Measurements from ENCODE around the gene UPK2.

Gene UPK2

DNA sequence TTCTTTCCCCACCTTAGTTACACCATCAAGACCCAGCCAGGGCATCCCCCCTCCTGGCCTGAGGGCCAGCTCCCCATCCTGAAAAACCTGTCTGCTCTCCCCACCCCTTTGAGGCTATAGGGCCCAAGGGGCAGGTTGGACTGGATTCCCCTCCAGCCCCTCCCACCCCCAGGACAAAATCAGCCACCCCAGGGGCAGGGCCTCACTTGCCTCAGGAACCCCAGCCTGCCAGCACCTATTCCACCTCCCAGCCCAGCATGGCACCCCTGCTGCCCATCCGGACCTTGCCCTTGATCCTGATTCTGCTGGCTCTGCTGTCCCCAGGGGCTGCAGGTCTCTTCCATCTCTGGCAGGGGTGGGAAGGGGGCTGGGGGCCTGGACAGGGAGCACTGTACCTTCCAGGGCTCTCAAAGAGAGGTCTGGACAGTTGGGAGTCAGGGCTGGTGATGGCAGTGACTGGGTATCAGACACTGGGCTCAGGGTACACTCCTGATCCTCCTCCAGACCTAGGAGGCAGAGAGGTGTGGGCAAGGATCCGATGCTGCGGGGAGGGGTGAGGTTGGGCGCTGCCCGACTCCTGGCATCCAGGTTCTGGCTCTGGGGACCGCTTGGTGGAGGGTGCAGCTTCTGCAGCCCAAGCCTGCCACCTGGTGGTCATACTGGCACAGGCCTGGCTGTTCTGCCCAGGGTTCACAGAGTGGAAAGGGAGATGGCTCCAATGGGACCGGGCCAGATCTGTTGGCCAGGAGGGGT lies at the start of gene UPK2:
UPK2 (plus strand) TSS at position 205 of the 753 bp plus-strand sequence; CDS start at position 258, 53 bp downstream.
- peak; percentile 34 to 65 for DNase-seq

DNA sequence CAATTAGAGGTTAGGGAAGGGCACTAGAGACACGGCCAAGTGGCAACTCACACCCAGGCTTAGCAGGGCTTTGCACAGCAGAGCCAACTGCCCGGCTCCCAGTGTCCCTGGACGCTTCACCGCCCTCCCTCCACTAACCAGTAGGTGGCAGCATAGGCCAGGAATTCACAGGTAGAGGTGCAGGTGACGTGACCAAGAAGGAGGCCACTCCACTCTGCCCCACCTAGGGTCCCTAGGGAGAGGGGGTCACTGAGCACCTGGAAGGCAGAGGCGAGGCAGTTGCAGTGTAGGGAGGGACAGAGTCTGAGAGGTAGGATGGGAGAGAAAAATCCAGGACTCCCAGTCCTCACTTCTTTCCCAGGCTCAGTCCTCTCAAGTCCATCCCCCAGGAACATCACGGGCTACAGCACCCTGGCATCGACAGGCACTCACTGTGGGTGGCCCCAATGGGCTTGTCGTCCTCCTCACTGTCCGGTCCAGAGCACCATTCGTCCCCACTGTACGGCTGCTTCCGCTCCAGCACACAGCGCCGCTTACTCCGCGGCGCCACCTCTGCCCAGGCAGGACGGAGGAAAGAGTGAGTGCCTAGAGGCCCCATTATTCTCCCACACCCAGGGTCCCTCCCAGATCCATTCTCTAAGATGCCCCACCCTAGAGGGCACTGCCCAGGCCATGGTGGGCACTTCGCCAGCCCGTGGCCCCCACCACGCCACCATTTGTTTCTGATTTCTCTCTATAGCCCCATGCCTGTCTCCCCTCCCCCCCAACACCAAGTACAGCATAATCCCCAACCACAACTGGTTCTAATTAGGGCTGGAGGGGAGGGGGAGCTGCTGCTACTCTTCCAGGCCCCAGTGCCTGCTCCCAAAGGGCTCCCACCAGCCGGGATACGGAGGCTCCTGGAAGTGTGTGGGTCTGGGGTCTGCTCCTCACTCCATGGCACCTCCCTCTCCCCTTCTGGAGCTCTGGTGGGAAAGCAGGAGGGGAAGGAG lies 48.8 kb upstream of the UPK2 start:
- DNase-seq, result peak; percentile 61 to 77

DNA sequence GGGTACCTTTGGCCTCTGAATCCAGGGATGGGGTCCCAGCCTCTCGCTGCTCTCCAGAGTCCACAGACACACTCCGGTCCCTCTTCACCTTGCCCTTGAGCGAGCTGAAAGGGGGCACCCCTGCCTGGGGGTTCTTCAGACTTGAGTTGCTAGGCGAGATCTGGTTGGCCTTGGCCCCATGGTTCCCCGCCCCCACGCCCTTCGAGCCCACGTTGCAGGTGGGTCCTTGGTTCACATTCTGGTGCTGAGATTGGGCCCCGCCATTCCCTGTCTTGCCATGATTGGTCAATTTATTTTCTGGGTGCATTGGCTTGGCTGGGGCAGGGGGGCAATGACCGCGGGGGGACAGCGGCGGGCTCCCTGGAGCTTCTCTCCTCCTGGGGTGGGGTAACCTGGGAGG lies 47.8 kb upstream of the UPK2 start:
- no peak for DNase-seq

DNA sequence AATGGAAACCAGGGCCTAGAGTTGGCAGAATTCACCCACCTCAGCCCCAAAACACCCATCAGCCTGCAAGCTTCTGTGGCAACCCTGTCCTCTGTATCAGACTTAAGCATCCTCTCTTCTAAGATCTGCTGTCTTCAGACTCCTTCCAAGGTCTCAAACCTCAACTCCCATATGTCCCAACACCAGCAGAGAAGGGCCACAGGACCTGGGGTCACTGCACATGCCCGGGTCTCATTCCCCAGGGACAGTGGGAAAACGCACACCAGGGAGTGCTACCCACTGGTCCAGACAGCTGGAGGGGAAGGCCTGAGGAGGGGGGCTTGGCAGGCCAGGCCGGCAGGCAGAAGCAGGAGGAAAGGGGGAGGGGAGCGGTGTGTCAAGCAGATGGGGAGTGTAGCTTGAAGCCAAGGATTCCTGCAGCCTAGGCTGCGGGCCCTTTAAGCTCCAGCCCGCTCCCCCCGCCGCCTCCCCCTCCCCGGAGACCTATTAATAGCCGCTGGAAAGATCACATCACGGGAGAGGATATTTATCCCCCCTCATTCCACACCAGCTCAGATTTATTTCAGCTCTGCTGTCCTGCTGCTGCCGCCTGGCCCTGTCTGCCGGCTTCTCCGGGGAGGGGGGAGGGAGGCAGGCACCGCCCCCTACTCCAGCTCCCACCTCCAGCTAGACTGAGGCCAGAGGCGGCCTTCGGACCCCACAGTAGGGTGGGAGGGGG lies 47.0 kb upstream of the UPK2 start:
- DNase-seq, result no peak

DNA sequence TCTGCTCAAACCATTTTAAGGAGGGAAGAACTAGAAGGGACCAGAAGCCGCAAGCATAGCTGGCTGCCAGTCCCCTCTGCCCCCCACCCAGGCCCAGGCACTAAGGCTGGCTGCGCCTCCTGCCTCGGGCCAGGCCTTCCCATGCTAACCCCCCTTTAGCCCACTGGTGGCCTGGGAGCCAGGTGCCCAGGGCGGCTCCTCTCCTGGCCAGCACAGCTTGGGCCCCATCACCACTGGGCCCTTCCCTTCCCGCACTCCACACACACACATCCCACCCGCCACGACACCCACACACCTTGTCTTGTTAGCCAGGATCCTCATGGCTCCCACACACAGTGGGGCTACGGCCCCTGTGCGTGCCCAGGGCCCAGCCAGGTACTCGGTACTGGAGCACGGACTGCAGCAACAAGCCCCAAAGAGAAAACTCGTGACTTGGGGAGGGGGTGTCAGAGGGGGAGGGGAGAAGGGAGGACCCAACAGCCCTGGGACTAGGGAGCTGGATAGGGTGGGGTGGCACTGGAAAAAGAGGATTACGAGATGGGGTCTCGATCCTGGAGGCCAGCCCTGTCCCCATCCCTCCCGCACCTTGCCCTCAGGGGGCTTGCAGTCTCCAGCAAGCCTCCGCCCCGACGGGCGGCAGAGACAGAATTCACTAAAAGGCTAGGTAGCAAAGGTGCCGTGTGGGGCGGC lies 46.3 kb upstream of the UPK2 start:
- no peak for DNase-seq

DNA sequence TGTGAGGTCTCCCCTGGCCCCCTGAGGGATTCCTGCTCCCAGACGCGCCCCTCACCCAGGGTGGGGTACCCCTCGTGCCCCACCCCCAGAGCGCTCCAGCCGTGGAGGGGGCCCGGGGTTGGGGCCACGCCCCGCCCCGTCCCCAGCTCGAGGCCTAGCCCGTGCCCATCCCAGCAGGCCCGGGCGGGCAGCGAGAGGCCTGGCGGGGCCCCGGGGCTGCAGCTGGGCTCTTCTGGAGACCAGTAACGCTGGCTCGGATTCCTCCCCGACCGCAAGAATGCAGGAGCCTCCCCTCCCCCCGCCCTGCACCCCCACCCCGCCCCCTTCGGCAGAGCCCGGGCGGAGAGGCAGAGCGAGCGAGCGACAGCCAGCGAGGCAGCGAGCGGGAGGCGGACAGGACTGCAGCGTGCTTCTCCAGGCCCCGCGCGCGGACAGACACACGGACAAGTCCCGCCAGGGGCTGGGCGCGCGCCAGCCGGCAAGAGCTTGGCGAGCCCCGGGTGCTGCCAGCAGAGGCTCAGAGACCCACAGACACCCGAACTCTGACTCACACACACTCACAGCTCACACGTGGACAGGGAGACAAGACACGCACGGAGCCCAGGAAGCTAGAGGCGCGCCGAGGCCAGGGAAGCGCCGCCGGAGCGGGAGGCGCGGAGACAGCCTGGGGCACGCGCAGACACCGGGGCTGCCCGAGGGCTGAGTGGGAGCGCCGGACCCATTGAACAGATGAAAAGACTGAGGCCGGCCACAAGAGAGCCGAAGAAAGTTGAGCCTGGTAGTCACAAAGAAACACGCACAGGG lies 45.6 kb upstream of the UPK2 start:
- no peak for DNase-seq

DNA sequence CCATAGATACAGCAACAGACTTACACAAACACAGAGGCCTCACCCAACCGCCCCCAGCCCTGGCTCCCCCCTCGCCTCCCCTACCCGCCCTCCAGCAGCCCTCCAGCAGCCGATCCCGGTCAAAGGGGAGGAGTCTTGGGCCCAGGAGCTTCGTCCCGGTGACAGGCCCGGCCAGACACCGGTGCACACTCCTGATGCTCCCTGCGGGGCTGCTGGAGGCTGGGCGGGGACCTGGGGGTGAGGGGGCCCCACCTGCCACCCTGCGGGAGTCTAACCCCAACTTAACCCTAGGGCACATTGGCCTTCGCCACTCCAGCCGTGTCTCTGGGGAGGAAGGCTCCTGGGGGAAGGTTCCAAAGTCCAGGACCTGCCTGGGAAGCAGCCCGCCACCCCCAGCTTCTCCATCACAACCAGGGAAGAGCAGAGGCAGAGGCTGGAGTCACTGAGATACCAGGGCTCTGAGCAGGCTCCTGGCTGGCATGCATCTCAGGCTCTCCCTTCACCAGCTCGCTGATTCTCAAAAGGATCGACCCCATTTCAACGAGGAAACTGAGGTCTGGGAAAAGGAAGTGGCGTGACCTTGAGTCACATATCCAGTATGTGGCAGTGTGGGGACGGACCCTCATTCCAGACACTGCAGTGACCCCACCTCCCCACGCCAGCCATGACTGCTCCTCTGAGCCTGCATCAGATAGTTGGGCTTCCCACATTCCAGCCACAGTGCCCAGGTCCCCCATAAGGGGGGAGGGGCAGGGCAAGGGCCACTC lies 44.8 kb upstream of the UPK2 start:
- no peak for DNase-seq

DNA sequence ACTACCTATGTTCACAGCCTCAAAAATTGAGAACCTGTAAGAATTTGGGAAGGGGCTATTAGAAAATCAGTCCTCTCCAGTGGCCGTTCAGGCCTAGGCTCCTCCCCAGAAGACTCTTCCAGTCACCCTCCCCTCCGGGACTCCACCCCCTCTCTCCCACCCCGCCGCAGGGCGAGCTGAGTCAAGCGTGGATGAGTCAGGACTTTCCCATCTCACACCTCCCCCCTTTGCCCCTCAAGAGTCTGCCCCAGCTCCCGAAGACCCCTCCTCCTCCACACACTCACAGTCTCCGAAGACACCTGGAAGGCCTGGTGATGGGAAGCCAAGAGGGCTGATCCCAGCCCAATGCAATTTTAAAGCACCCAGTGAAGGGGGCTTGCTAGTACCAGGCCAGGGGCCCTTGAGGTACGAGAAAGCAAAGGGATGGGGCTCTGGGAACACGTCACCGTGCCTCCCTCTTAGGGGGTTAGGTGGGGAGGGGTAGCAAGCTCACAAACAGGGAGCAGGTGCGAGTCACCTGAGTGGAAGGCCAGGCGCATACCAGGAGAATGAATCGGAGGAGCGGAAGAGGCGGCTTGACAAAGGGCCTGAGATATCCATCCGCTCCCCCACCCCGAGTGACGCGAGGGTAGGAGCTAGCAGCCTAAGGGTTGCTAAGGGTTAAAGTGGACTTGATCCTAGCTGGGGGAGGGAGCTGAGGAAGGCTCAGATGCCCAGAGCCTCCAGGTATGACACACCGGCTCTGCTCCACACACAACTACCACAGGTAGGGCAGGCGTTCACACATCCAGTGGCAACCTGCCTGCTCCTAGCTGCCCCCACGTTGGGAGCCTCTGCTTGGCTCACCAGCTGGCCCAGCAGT lies 44.0 kb upstream of the UPK2 start:
- no peak for DNase-seq

DNA sequence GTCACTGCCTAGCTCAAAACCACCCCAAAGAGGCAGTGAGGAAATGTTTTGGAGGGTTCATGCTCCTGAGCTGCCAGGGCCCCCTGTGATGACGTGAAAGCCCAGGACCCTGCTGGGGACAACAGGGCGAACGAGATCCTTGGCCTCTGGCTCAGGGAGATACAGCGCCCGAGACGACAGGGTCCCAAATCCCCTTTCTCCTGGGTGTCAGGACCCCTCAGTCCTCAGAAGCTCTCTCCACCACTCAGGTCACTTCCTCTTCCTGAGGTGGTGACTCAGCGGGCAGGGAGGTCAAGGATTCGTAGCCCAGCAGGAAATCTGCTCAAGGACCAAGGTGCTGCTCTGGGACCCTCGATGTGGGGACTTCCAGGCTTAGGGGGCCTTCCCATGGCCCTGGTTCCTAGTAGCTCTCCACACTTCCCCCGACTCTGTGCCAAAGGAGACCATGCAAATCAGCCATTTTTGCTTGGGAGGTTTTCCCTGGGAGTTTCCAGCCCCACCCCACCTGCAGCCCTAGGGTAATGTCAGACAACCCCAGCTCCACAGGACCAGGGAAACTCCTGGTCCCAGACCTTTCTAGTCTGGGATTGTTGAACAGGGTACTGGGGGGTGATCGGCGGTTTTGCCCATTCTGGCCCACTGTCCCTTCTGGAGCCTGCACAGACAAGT lies 43.2 kb upstream of the UPK2 start:
- DNase-seq, result no peak

DNA sequence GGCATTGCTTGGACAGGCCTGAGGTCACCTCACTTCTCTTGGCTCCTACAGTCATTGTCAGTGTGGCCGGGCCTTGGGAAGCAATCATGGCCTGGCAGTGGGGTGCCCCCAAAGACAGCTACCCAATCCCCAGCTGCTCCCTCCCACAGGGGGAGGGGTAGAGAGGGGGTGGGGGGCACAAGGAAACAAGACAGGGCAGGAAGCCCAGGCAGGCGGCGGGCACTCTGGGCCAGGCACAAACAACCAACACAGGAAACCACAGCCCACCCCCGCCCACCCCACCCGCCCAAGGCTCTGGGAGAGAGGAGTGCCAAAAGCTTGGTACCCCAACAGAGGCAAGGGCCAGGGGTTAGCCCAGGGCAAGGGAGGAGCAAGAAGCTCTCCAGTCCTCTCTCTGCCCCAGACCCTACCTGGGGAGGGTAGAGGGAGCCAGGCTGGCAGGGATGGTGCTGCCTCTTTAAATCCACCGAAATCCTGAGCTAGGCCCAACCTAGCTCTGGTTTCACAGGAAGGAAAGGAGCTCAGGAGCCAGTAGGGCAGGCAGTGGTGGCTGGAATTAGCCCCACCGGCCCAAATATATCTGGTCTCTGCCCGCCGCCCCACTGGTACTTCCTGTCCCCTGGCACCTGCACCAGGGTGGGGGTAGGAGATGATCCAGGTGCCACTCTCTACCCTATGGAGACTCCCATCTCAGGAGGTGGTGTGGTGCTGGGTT lies 42.5 kb upstream of the UPK2 start:
- no peak for DNase-seq

DNA sequence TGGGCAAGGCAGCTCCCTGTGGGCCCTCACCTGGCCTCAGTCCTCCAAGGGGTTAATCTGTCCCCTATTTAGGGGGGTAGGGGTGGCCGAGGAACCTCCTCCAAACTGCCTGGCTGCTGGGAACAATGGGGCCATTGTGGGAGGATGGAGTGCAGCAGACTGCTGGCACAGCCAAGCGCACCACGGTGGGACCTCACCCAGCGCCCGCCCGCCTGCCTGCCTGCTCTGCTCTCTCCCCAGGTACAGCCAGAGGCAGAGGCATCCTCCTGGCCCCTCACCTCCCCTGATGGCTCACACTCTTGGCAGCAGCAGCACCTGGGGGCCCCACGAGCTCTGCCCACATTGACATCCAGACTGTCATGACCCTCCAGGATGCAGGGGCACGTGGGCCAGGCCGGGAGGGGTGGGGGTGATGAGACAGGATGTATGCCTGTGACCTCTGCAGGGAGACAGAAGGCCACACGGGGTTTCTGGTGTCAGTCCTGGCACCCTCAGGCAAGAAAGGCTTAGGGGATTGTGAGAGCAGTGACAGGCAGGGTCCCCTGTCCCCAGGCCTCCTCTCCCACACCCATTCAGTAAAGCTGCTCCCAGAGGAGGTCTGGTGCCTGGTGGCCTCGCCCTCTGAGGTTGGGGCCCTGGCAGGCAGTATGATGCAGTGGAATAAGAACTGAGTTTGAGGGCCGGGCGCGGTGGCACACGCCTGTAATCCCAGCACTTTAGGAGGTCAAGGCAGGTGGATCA lies 41.8 kb upstream of the UPK2 start:
- DNase-seq, result no peak

DNA sequence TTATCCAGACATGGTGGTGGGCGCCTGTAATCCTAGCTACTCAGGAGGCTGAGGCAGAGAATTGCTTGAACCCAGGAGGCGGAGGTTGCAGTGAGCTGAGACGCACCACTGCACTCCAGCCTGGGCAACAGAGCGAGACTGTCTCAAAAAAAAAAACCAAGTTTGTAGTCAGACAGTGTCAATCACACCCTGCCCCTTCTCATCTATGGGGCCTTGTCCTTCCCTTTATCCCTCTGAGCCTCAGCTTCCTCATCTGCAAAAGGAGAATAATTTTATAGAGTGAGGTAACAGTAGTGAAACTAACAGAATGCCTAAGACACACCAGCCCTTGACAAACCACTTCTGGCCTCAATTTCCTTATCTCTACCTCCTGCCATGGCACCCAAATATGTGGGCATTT lies 41.1 kb upstream of the UPK2 start:
- no peak for DNase-seq

DNA sequence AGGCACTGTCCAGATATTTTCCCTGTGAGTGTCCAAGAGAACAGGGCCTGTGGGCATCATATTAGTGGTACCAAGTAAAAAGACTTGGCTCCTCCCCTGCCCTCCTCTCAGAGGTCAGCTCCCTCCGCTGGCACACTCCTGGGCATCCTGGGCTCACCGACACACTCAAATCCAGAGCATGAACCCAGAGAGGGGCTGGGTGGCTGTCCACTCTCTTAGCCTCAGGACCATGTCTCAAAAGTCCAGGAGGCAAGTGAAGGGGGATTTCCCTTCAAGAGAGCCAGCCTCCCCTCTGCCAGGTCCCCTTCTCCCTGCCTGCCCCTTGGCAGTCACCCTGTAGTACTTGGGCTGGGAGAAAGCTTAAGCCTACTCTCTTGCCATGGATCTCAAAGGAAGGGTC lies 40.7 kb upstream of the UPK2 start:
- DNase-seq, result no peak

DNA sequence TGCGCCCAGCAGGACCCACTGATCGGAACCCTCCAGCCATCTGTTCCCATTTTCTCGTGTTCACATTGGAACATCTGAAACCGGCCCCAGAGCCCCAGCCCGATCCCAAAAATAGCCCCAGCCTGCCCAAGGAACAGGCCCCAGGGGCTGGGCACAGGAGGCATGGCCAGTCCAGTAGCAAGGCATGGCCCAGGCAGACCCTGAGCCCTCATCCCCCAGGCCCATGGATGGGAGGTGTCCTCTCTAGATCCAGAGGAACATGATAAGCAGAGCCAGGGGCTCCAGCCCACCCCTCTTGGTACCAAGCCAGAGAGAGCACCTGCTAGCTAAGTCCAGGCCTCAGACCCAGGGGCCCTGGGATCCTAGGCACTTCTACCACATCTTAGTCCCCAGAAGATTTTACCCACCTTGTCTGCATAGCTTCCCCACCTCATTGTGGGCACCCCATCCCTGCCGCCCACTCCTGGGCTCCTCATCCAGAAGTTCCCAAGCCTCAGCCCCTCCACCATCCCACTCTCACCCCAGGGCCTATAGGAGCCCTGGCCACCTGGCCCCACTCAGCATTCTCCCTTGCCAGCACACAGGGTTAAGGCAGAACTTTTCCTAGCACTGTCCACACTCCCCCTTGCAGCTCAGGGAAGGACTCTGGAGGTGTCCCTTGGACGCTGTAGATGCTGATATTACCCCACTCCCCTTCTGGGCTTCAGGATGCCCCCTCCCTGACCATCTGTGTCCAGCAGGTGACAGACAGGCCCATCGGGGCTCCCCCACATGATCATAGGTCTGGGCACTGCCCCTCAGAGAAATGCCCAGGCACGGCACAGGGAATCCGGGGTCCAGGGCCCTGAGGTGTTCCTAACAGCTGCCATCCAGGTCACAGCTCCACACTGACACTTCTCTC lies 39.9 kb upstream of the UPK2 start:
- DNase-seq, result no peak

DNA sequence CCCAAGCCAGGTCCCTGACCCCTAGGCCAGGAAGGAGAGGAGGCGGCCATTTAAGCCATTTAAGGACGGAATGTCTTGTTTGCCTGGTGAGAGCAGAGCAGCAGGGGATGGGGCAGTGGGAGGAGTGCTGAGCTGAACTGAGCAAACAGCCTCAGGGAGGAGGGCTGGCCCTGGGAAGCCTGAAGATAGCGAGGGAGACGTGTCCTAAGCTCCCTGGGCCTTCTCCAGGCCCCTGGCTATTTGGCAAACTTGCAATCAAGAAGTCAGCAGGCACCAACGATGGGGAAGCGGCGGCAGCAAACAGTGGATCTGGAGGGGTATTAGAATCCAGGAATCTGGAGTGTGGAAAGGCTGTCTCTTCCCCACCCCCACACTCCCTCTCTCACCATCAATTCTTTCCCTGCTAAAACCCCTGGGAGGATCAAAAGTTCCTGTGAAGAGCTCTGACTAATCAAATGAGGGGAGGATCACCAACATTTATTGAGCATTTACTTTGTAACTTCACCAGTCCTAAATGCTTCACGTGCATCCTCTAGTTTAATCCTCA lies 39.2 kb upstream of the UPK2 start:
- no peak for DNase-seq

DNA sequence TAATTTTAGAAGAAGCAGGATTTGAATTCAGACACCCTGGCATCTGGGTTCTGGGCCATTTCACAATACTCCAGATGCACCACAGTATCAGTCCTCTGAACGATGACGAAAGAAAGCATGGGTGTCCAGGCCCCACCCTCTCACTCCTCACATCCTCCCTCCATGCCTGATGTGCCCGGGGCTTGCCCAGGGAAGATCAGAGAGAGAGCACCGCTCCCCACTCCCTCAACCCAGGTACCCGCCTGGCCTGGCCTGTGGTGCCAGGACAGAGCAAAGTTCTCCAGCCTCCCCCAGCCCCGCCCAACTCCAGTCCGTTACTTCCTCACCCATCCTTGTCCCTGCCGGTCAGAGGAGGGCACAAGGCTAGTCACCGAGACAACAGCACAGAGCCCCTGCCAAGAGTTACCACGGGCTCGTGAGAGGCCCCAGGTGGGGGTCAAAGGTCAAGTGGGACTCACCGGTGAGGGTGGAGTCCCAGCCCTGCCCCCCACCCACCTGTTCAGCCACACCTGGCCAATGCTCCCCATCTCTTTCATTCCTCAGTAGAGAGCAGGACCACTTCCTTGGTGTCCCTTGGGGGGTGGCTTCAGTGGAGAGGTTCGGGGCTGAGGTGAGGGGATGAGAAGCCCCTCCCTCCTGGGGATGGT lies 38.5 kb upstream of the UPK2 start:
- DNase-seq, result no peak

All from NCI-H1930 (cell line).